ENCODE measurements around the gene REEP2.

DNA sequence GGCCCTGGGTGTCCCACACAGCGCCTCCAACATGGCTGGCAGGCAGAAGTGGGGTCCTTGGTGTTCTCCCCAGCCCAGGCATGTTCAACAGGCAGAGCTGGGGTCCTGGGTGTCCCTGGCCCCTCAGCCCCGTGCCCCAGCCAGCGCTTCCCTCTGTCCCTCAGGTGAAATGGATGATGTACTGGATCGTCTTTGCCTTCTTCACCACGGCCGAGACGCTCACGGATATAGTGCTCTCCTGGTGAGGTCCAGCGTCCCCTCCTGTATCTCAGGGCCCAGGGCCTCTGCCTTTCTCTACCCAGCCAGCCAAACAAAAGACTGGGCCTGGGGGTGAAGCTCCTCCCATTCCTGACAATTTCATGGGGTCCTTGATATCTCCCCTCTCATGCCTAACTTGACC is 2.4 kb downstream of the REEP2 start:
- TF ChIP-seq, protein P1, sequence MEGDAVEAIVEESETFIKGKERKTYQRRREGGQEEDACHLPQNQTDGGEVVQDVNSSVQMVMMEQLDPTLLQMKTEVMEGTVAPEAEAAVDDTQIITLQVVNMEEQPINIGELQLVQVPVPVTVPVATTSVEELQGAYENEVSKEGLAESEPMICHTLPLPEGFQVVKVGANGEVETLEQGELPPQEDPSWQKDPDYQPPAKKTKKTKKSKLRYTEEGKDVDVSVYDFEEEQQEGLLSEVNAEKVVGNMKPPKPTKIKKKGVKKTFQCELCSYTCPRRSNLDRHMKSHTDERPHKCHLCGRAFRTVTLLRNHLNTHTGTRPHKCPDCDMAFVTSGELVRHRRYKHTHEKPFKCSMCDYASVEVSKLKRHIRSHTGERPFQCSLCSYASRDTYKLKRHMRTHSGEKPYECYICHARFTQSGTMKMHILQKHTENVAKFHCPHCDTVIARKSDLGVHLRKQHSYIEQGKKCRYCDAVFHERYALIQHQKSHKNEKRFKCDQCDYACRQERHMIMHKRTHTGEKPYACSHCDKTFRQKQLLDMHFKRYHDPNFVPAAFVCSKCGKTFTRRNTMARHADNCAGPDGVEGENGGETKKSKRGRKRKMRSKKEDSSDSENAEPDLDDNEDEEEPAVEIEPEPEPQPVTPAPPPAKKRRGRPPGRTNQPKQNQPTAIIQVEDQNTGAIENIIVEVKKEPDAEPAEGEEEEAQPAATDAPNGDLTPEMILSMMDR (IDR thresholded peaks at IDR 0.05; ENCODE audit: low read depth, low read length): no peak
- no peak for TF ChIP-seq POLR2A (IDR thresholded peaks at IDR 0.05; ENCODE audit: extremely low read depth, insufficient read length)

All from NB4 (cell line).